T-helper 2 cell (primary cell): ENCODE measurements around the gene SGCD.

Source experiments
- DNase-seq, 5 experiments: peaks; one replicate each; pipeline versions ENCODE4 v3.0.0 to v3.0.0-alpha.2; 2012 to 2022

SGCD gene

DNA sequence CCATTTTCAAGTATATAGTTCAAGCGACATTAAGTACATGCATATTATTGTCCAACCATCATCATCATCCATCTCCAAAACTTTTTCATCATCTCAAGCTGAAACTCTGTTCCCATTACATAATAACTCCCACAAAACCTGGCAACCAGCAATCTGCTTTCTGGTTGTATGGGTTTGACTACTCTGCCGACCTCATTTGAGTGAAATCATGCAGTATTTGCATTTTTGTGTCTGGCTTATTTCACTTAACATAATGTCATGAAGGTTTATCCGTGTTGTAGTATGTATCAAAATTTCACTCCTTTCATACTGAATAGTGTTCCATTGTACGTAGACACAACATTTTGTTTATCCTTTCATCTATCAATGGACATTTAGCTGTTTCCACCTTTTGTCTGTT, 74.8 kb downstream of the SGCD start:
- peak in 1 of 5 experiments; percentile 16 for DNase-seq

GRCh38 chr5:156402387-156402921, 75.5 kb downstream of the SGCD start:
- peak in 4 of 5 experiments; percentile 3 to 85 (median 18) for DNase-seq

DNA sequence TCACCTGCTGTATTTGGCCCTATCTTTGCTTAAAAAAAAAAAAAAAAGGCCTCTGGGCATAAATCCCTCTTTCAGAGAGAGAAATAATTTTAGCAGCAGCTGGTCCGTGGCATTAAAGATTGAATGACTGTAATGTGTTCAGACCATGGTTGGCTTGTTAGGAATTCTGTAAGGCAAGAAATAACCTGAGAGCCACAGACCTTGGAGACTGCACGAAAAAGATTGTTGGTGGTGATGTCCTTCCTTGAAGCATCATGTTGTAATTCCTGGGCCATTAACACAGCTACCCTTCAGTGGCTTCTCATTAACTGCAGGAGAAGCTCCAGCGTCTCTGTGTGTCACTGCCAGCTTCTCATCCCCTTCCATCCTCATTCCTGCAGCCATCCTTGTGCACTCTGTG, 79.0 kb downstream of the SGCD start:
- no peak for DNase-seq

DNA sequence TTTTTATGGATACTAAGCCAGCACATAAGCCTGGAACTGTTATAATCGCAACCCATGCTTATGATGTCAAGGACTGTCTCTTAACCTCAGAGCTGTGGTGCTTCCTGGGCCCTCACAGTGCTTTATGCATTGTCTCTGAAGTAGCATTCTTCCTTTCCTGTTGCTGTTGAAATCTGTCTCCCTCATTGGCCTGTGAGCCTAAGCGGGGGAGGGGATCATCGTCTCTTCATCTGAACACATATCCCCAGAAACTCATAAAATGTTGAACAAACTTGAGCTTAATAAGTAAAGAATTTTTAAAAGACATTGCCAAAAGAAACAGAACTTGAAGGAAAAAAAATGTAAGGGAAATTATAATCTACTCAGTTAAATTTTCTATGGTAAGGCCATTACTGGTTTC, 80.3 kb downstream of the SGCD start:
- no peak for DNase-seq

GRCh38 chr5:156409834-156410233, 82.9 kb downstream of the SGCD start:
- DNase-seq, result no peak

DNA sequence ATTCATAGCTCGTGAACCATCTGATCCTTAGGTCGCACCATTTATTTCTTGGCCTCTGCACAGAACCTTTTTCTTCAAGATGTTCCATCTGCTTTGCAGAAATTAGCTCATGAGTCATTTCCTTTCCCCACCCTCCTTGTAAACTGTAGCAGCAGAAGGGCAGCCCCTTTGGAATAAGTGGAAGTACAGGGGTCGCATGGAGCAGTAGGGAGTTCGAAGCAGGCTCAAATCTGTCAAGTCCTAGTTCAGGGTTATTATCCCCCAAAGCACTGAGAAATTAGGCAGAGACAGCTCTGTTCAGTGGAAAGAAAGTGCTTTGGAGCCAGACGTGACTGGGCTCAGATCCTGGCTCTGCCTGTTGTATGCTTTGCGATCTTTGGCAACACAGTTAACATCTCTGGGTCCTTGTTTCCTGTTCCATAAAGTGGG, 84.2 kb downstream of the SGCD start:
- no peak for DNase-seq

GRCh38 chr5:156411957-156412356, 85.0 kb downstream of the SGCD start:
- DNase-seq, result no peak

GRCh38 chr5:156414391-156414790, 87.4 kb downstream of the SGCD start:
- DNase-seq, result no peak

DNA sequence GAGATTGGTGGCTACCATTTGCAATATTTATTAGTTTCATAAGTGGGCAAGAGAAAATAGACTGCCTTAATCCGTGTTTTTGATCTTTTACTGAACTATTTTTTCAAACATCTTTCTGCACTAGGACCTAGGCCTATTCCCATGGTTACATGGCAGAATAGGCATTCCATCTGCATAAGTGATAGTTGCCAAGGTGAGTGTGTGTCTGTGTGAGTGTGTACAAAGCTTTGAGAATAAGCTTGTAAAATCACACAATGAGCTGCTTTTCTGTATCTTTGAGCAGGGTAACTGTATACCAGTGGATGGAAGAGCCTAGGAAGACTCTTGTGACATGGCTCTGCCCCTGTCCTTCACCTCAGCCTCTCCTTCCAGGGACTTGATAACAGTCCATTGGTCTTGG, 92.7 kb downstream of the SGCD start:
- DNase-seq, result no peak

DNA sequence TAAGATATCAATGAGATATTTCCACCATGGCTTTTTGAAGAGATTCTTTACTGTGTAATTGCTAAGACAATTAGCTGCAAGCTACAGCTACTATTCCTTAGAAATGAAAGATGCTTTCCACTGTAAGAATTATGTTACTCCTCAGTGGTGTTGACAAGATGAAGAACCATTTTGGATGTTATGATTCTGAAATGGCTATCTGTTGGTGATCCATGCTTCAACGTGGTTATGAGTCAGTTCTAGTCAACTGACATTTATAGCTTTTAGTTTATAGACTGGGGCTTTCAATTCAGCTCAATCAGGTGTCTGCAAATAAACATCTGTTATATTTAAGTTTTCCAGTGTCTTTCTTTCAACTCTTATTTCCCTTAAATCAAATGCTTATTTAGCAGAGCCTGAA, 93.7 kb downstream of the SGCD start:
- DNase-seq, result no peak

GRCh38 chr5:156421798-156422197, 94.8 kb downstream of the SGCD start:
- DNase-seq, result no peak

DNA sequence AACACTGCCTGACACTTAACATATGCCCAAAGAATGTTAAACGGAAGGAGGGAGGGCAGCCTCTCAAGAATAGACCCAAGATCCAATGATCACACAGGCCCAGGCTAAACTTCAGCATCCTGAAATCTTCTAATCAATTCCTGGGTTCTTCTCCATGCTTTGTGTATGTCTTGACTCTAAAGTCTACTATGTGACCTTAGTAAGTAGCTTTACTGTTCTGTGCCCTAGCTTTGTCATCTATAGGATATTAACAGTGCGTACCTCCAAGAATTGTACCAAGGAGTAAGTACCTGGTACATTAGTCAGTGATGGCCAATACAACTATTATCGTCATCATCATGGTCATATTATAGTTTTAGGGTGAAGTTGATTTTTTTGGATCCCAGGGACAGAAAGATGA, 96.6 kb downstream of the SGCD start:
- DNase-seq, result no peak

DNA sequence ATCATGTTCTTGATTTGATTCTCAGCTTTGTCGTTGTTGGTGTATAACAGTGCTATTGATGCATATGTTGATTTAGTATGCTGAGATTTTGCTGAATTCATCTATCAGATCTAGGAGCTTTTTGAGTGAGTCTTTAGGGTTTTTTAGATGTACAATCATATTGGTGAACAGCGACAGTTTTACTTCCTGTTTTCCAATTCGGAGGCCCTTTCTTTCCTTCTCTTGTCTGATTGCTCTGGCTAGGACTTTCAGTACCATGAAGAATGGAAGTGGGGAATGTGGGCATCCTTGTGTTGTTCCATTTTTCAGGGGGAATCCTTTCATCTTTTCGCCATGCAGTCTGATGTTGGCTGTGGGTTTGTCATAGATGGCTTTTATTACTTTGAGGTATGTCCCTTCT, 100.4 kb downstream of the SGCD start:
- no peak for DNase-seq

- no peak for DNase-seq
Observed at GRCh38 chr5:156431956-156432829, 105.2 kb downstream of the SGCD start.

GRCh38 chr5:156432830-156433105, 105.8 kb downstream of the SGCD start:
- no peak for DNase-seq

DNA sequence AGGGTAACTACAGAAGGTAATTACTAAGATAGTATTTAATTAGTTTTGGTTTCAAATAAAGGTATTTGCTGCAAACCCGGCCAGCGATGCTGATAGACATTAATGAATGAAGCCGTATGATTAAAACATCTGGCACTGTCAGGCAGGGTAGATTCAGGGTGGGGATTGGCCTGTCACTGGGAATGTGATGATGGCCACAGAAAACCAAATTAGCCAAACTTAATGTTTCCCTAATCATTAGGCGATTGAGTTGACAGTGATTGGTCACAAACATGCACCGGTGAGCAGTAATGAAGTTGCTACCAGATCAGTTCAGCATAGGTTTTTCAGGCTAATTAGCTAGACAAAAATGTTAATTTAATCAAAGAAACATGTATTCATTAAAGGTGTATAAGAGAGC, 107.5 kb downstream of the SGCD start:
- no peak for DNase-seq

DNA sequence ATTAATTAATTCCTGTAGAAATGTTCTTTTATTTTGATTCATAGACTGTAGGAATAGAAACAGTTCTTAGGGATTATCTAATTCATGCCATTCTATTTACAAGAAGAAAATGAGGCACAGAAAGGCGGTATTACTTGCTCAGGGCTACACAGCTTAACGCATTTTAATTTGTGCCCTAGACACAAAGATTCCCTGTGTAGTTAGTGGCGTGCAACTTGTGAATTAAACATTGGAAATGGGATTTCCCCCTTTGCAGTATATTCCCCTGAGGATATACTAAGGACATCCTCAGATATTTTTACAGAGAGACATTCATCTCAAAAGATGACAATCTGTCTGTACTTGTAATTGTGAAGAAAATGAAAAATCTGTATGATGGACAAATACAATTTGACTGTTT, 108.1 kb downstream of the SGCD start:
- no peak for DNase-seq

DNA sequence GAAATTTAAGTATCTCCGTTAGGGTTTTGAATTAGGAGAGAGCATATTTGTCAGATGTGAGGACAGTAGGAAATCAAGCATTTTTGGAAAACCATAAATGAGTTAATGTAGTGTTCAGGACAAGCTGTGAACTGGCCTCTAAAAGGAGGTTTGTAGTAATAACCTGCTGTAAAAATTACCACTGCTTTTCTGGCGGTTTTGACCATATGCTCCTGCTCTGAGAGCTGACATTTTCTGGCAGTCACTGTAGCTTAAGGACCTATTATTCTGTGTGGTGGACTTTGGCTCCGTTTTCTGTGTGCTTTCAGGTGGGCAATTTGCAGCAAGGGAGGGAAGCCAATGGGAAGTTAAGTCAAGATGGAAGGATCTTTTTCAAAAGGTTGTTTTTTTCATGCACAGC, 111.1 kb downstream of the SGCD start:
- DNase-seq, result no peak

- no peak for DNase-seq
Observed at GRCh38 chr5:156444753-156445291, 117.9 kb downstream of the SGCD start.

DNA sequence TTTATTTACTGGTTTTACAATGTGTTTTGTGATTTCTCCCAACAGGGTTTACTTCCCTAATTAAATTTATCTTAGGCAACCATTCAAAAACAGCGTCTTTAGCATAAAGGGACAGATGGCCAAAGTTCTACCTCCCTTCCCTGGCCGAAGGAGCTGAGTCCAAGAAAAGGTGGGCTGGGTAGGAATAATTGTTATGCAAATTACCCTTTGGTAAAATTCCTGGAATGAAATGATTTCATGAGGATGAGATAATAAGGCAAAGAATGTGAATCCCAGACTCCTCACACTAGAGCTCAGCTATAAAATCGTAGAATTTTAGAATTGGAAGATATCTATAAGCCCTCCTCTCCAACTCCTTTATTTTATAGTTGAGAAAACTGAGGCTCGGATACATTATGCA, 119.6 kb downstream of the SGCD start:
- no peak for DNase-seq

DNA sequence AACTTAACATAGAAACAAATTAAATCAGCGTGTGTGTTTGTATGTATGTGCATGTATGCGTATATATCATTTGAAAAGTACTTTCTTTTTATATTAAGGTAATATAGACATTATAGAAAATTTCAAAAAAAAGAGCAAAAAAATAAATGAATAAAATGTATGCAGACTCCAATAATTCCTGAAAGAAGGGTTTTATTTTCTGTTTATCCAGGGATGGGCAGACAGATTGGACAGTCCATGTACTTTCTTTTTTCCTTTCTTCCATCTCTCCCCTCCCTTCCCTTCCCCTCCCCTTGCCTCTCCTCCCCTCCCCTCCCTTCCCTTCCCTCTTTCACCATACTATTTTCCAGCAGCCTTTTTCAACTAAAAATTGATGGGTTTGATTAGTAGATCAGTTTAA, 123.8 kb downstream of the SGCD start:
- DNase-seq, result no peak

DNA sequence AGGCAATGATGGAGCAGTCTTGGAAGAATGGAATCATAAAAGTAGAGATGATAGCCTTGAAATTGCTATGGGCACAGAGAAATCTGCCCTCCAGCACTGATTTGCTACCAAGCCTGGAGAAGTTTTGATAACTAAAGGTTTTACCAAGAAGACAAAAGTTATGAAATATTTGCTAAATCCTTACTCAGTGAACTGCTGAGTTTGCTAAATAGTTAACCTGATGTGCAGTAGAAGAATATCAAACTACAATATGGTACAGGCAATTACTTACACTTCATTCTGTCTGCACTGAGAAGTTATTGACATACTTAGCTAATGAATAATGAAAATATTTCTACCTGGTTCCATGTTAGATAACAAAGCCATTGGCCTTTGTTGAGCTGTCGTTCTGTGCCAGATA, 124.5 kb downstream of the SGCD start:
- no peak for DNase-seq

- no peak for DNase-seq
Observed at GRCh38 chr5:156456857-156457256, 129.9 kb downstream of the SGCD start.

DNA sequence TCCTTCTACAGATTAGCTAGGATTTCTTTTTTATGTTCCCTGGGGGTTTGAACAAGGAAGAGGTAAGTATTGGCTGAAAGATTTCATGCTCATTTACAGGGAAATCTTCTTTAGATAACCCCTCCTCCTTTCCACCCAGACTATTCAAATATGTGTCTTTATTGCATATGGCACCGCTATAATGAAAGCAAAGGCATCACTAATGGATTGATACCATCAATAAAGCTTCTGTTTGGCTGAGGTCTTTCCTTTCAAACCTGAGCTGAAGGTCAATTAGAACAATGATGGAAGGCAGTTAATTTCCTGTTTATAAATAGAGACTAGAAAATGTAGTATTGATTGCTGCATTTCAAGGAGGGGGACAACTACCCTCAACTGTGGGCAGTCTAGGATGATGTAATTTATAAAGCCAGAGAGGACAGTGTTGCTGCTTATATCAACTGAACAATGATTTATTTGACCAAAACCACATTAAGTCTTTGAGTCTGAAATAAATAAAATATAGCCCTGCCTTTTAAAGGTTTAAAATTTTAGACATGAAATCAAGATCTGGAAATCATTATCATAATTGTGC, 132.9 kb downstream of the SGCD start:
- DNase-seq, result no peak
